ENCODE measurements around the gene IFNK.

Gene IFNK

DNA sequence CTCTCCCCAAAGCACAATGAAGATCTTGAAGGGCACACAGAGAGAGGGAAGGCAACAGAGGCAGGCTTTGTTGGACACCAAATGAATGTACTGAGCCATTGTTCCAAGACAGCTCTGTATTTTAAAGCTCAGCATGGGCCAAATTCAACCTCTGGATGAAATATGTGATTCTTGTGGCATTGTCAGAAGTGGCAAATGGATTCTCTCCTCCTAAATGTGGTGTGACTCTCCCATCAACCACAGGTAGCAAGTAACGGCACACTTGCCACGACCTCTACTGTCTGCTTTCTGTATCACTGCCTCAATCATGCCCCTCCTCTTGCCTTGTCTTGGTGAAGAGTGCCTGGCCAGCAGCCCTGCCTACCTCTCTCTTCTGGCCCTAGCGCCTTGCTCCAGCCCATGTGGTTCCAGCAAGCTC is 11.6 kb downstream of the IFNK start:
- TF ChIP-seq CTCF (IDR thresholded peaks at IDR 0.05; ENCODE audit: low read depth, low read length, missing control alignments) = peak; percentile 72
- no peak overlapping the region for H3K4me3 ChIP-seq (ENCODE audit: low read depth, low read length)
- DNase-seq (ENCODE audit: low read depth) = peak; percentile 19

GRCh38 chr9:27536168-27536567 is 12.1 kb downstream of the IFNK start:
- no peak for DNase-seq (ENCODE audit: low read depth)
- TF ChIP-seq CTCF (IDR thresholded peaks at IDR 0.05; ENCODE audit: low read depth, low read length, missing control alignments) = no peak
- H3K4me3 ChIP-seq (ENCODE audit: low read depth, low read length) = no peak overlapping the region

DNA sequence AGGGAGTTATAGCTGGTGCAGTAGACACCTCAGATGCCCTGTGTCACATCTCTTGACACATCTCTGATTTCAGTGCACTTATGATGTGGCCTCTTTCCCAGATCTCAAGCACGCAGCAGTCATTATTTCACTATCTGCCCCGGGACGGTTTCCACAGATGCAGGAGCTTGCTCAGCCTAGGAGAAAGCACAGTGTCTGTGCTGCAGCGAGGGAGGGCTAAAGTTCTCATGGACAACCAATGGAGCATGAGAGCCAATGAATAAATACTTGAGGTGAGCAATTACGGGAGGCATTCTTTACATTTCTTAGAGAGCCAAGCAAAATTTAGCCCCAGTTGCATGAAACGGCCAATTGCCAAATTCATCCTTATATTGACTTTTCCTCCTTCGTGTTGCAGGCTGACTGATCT is 12.9 kb downstream of the IFNK start:
- DNase-seq (ENCODE audit: low read depth) = no peak
- TF ChIP-seq CTCF (IDR thresholded peaks at IDR 0.05; ENCODE audit: low read depth, low read length, missing control alignments) = no peak
- H3K4me3 ChIP-seq (ENCODE audit: low read depth, low read length) = no peak overlapping the region

DNA sequence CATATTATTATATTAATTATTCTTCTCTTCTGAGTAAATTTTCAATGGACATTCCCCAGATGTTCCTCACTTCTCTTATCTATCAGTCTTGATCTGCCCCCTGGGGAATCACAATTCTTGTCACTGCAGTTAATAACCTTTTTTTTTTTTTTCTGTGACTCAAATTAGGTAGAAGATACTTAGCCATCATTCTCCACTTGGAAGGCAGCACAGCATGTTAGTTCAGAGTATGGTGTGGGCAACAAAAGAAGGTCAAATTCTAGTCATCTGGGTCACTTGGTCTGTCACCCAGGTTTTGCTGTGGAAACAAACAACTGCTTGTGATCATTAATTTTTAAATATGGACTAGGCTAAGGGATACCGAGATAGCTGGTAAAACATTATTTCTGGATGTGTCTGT is 13.7 kb downstream of the IFNK start:
- H3K4me3 ChIP-seq (ENCODE audit: low read depth, low read length) = no peak overlapping the region
- no peak for DNase-seq (ENCODE audit: low read depth)
- no peak for TF ChIP-seq CTCF (IDR thresholded peaks at IDR 0.05; ENCODE audit: low read depth, low read length, missing control alignments)

- no peak for TF ChIP-seq CTCF (IDR thresholded peaks at IDR 0.05; ENCODE audit: low read depth, low read length, missing control alignments)
- no peak overlapping the region for H3K4me3 ChIP-seq (ENCODE audit: low read depth, low read length)
- no peak for DNase-seq (ENCODE audit: low read depth)
These were observed 14.6 kb downstream of the IFNK start for GRCh38 chr9:27538647-27539046.

DNA sequence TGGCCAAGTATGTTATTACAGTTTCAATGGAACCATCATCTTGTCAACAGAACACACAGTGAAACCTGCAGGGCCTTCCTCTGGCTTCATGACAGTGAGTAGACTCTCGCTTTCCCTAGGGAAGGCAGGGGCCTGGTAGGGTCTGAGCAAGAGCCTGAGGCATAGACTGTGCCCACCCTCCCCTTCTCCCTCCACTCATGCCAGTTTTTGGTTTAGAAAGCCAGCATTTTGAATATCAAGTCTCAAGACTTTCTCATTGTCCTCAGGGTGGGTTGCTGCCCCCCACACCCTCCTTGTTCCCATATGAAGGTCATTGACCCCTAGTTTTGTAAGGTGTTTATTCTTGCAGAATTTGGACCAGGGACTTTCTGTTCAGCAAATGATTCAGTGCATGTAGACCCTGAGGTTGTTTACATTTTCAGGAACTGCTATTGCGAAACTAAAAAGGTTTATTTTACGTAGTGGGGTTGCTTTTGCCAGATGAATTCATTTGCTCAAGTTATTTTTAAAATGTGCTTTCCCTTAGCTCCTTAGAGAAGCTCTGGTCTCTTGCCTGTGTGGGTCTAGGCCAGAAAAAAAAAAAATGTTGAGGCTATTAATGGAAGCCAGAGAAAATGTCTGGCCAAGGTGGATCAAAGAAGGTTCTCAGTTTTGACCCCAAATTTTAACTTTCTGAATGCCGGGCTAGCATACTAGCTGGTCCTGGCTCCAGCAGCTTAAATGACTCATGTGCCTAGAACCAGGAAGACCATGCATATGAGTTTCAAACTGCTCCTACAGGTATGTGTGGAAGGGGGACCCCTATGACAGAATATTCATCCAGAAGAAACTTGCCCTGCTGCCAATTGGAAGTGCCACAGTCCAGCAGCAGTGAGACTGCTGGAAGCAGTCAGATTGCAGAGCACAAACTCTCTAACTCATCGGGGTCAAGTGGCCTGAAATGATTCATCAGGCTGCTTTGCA is 15.7 kb downstream of the IFNK start:
- no peak overlapping the region for H3K4me3 ChIP-seq (ENCODE audit: low read depth, low read length)
- no peak for DNase-seq (ENCODE audit: low read depth)
- TF ChIP-seq CTCF (IDR thresholded peaks at IDR 0.05; ENCODE audit: low read depth, low read length, missing control alignments) = no peak

DNA sequence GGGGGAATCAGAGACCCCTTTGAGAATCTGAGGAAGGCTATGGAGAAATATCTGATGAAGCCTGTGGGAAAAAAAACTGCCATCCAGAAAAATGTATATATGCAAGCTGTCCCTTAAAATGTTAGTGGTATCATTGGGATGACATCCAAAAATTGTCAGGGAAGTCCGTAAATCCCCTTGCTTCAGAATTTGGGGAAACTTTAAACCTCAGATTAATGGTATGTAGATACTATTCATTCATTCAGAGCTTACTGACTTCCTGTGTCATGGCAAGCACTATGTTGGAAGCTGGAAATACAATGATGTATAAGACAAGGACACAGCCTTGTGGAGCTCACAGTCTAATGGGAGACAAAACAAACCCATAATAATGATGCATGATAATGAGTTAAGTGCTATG is 16.4 kb downstream of the IFNK start:
- TF ChIP-seq CTCF (IDR thresholded peaks at IDR 0.05; ENCODE audit: low read depth, low read length, missing control alignments) = no peak
- DNase-seq (ENCODE audit: low read depth) = no peak
- no peak overlapping the region for H3K4me3 ChIP-seq (ENCODE audit: low read depth, low read length)

Measured in GM12864 (cell line).